ENCODE measurements around the gene CLMP.

- TF ChIP-seq, protein P1, sequence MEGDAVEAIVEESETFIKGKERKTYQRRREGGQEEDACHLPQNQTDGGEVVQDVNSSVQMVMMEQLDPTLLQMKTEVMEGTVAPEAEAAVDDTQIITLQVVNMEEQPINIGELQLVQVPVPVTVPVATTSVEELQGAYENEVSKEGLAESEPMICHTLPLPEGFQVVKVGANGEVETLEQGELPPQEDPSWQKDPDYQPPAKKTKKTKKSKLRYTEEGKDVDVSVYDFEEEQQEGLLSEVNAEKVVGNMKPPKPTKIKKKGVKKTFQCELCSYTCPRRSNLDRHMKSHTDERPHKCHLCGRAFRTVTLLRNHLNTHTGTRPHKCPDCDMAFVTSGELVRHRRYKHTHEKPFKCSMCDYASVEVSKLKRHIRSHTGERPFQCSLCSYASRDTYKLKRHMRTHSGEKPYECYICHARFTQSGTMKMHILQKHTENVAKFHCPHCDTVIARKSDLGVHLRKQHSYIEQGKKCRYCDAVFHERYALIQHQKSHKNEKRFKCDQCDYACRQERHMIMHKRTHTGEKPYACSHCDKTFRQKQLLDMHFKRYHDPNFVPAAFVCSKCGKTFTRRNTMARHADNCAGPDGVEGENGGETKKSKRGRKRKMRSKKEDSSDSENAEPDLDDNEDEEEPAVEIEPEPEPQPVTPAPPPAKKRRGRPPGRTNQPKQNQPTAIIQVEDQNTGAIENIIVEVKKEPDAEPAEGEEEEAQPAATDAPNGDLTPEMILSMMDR (IDR thresholded peaks at IDR 0.05): no peak
- TF ChIP-seq, protein P2, sequence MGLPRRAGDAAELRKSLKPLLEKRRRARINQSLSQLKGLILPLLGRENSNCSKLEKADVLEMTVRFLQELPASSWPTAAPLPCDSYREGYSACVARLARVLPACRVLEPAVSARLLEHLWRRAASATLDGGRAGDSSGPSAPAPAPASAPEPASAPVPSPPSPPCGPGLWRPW (IDR thresholded peaks at IDR 0.05): no peak
- no peak for TF ChIP-seq KDM1A (IDR thresholded peaks at IDR 0.05; ENCODE audit: low read depth)
- TF ChIP-seq EP300 (IDR thresholded peaks at IDR 0.05): no peak
- no peak for TF ChIP-seq REST (IDR thresholded peaks at IDR 0.05)
- no peak for TF ChIP-seq POLR2A (IDR thresholded peaks at IDR 0.05; ENCODE audit: low read length)
- TF ChIP-seq MAZ (IDR thresholded peaks at IDR 0.05; ENCODE audit: borderline replicate concordance, low read depth, low read length): no peak
These were observed 9.7 kb downstream of the CLMP start for GRCh38 chr11:123185326-123185725.
